Panc1 (cell line): ENCODE results near the gene SMIM29. TPM values are rescaled to one million over a fixed set of nuclear protein-coding genes. Genes with fewer than 3 reads are reported as not detected.
A peak's percentile ranks its signal among the peaks of the same experiment; 100 is the strongest.
"Not testable (repeated sequence)": the region's sequence is repeated elsewhere in the genome, so short reads cannot be mapped to it uniquely, and the experiment has no call there.

ENCODE experiments used
- ATAC-seq: fragments of 200-7000 bp; cut with Tn5 transposase; 2 replicates; pipeline ENCODE4 v1.9.1; 2020; ENCODE audit warnings: mild to moderate bottlenecking, moderate library complexity
- BruUV-seq: library from RNA; stranded (reverse); fragments of 400-500 nt; replicated peaks from 2 replicates; lab custom pipeline; 2021; lab: Mats Ljungman, UMichigan
- CTCF ChIA-PET: fragments of 300-600 bp; sonication (Branson Sonifier 250); formaldehyde crosslinking; loops from one replicate; lab custom pipeline; 2022; ENCODE audit warnings: antibody characterized with exemption; lab: Charles Lee
- POLR2A ChIA-PET: fragments of 300-600 bp; sonication (Branson Sonifier 250); formaldehyde crosslinking; loops from one replicate; lab custom pipeline; 2022; ENCODE audit warnings: antibody characterized with exemption; lab: Charles Lee
- DNase-seq: peaks from one replicate; pipeline ENCODE4 v3.0.0-alpha.2; 2010; ENCODE audit warnings: low read depth, low spot score
- H3K27ac ChIP-seq: 2 replicates; pipeline ENCODE4 v1.5.1; 2011; ENCODE audit warnings: mild to moderate bottlenecking, low read length, inconsistent platforms
- H3K27me3 ChIP-seq: fragments of 200-500 bp; sonication (Bioruptor generic); 2 replicates; pipeline ENCODE4 v1.6.0; 2014; ENCODE audit warnings: low read length, inconsistent platforms; ENCODE audit not compliant: control insufficient read depth, insufficient read depth
- H3K36me3 ChIP-seq: fragments of 200-500 bp; sonication (Bioruptor generic); 2 replicates; pipeline ENCODE4 v1.5.1; 2014; ENCODE audit warnings: inconsistent platforms, mild to moderate bottlenecking, low read length, moderate library complexity; ENCODE audit not compliant: control insufficient read depth, insufficient read depth
- H3K4me1 ChIP-seq: 2 replicates; pipeline ENCODE4 v1.5.1; 2011; ENCODE audit warnings: inconsistent platforms, mild to moderate bottlenecking, low read length, moderate library complexity; ENCODE audit not compliant: control insufficient read depth, insufficient read depth
- H3K4me3 ChIP-seq, 2 experiments: 2 replicates each; pipeline ENCODE4 v1.5.1; 2011 to 2012; ENCODE audit warnings: low read depth in 2 of 2, low read length in 2 of 2, mild to moderate bottlenecking in 2 of 2, inconsistent platforms in 1 of 2, moderate library complexity in 1 of 2
- H3K9me3 ChIP-seq: fragments of 200-500 bp; sonication (Bioruptor generic); 2 replicates; pipeline ENCODE4 v1.5.1; 2014; ENCODE audit warnings: low read depth, mild to moderate bottlenecking, inconsistent platforms, low read length, moderate library complexity; ENCODE audit not compliant: control insufficient read depth, insufficient read depth
- CTCF ChIP-seq: fragments of 450-650 bp; IDR thresholded peaks from 2 replicates; pipeline ENCODE4 v1.5.1; 2017; ENCODE audit warnings: mild to moderate bottlenecking
- POLR2AphosphoS5 ChIP-seq: IDR thresholded peaks from 2 replicates; pipeline ENCODE4 v1.6.1; 2012; ENCODE audit warnings: mild to moderate bottlenecking, low read depth, low read length, moderate library complexity
- REST ChIP-seq, 2 experiments: IDR thresholded peaks; 2 replicates each; pipeline ENCODE4 v1.6.1; 2011 to 2012; ENCODE audit warnings: low read depth in 2 of 2, control low read depth in 1 of 2, low read length in 1 of 2, mild to moderate bottlenecking in 1 of 2, moderate library complexity in 1 of 2; ENCODE audit not compliant: insufficient read depth in 1 of 2
- SIN3A ChIP-seq: IDR thresholded peaks from 2 replicates; pipeline ENCODE4 v1.6.1; 2012; ENCODE audit warnings: low read depth, mild to moderate bottlenecking, low read length, moderate library complexity, borderline replicate concordance; ENCODE audit not compliant: insufficient read depth
- TCF7L2 ChIP-seq: IDR thresholded peaks from 2 replicates; pipeline ENCODE4 v1.6.1; 2011; ENCODE audit warnings: mild to moderate bottlenecking, low read depth, low read length, inconsistent platforms
- in situ Hi-C: cut with HindIII; loops from 2 replicates; pipeline ENCODE4 v1.10.0; 2016; ENCODE audit warnings: low sequenced_read_pairs, low pct_unique_long_range_greater_than_20kb
- intact Hi-C: fragments of 100-400 bp; cut with micrococcal nuclease; formaldehyde crosslinking; loops from one replicate; pipeline ENCODE4 v1.10.0; 2022; ENCODE audit not compliant: unreplicated experiment
- total RNA-seq: library from RNA; stranded (reverse); gene quantifications from one replicate; pipeline ENCODE4 v1.2.1, GENCODE V29; 2021; ENCODE audit not compliant: unreplicated experiment

SMIM29 gene
- total RNA-seq, 1 experiment from 2014 or later, result 35.6 TPM

GRCh38 chr6:34273242-34273805 is 24.5 kb upstream of the SMIM29 start:
- DNase-seq (no peak), ATAC-seq (no peak)
- no peak for TF ChIP-seq POLR2AphosphoS5
- no peak for TF ChIP-seq REST (IDR thresholded peaks at IDR 0.05; ENCODE audit: insufficient read depth in 1 of 2, low read depth in 2 of 2, low read length in 1 of 2)
- no peak for TF ChIP-seq TCF7L2
- no peak for TF ChIP-seq CTCF
- no peak for TF ChIP-seq SIN3A
- POLR2A ChIA-PET, result no interaction called here
- no peaks in the 10 kb centered on the region for H3K27me3 ChIP-seq
- no peaks in the 10 kb centered on the region for H3K36me3 ChIP-seq
- CTCF ChIA-PET, result no interaction called here
- in situ Hi-C loops (no loop called here), intact Hi-C loops (no loop called here)
- no peak overlapping the region for H3K4me3 ChIP-seq
- no peaks in the 10 kb centered on the region for H3K9me3 ChIP-seq
- no peak overlapping the region for H3K27ac ChIP-seq
- no peaks in the 10 kb centered on the region for H3K4me1 ChIP-seq
- BruUV-seq, result no TSS peak

- CTCF ChIA-PET, result no interaction called here
- Histone ChIP-seq H3K9me3 (no peaks in the 10 kb centered on the region), H3K36me3 (no peaks in the 10 kb centered on the region), H3K4me1 (no peaks in the 10 kb centered on the region), H3K4me3 (no peak overlapping the region), H3K27me3 (no peaks in the 10 kb centered on the region), H3K27ac (no peak overlapping the region)
- intact Hi-C loops (no loop called here), in situ Hi-C loops (no loop called here)
- POLR2A ChIA-PET, result interaction anchor here (0.5 kb wide), 1 partner anchor 10 kb away, joined by 3 read pairs; no protein-coding TSS in a partner anchor
- TF ChIP-seq SIN3A, result no peak
- no peak for TF ChIP-seq REST (IDR thresholded peaks at IDR 0.05; ENCODE audit: insufficient read depth in 1 of 2, low read depth in 2 of 2, low read length in 1 of 2)
- TF ChIP-seq TCF7L2, result no peak
- no peak for TF ChIP-seq CTCF
- TF ChIP-seq POLR2AphosphoS5, result no peak
- BruUV-seq, result no TSS peak
- DNase-seq, result no peak
- ATAC-seq, result peak; percentile 69; the same call in 1 of the 2 replicates
These were observed 23.5 kb upstream of the SMIM29 start for GRCh38 chr6:34272013-34272926.

GRCh38 chr6:34269658-34270341 is 21.0 kb upstream of the SMIM29 start:
- DNase-seq, POLR2A ChIA-PET, CTCF ChIA-PET, intact Hi-C loops, ATAC-seq, H3K36me3 ChIP-seq, in situ Hi-C loops, BruUV-seq, H3K4me1 ChIP-seq, H3K4me3 ChIP-seq, H3K9me3 ChIP-seq, H3K27ac ChIP-seq, H3K27me3 ChIP-seq: not testable (repeated sequence)
